Body of pancreas (tissue), 4 donors: Measurements from ENCODE around the gene STAB1.

Source experiments
- POLR2A ChIP-seq, 3 donors: fragments of 450-650 bp; IDR thresholded peaks; one replicate each; pipeline ENCODE4 v1.6.1; 2016; ENCODE audit warnings: antibody characterized with exemption in 3 of 3, mild to moderate bottlenecking in 2 of 3
- TF ChIP-seq, protein P1 (sequence below), 7 experiments: fragments of 450-650 bp in 4 of 7; fragments of 200-600 bp in 3 of 7; sonication (generic) in 3 of 7; IDR thresholded peaks; one replicate each; pipeline ENCODE4 v1.5.1; 2016 to 2019; ENCODE audit warnings: antibody characterized with exemption in 7 of 7

DNA sequence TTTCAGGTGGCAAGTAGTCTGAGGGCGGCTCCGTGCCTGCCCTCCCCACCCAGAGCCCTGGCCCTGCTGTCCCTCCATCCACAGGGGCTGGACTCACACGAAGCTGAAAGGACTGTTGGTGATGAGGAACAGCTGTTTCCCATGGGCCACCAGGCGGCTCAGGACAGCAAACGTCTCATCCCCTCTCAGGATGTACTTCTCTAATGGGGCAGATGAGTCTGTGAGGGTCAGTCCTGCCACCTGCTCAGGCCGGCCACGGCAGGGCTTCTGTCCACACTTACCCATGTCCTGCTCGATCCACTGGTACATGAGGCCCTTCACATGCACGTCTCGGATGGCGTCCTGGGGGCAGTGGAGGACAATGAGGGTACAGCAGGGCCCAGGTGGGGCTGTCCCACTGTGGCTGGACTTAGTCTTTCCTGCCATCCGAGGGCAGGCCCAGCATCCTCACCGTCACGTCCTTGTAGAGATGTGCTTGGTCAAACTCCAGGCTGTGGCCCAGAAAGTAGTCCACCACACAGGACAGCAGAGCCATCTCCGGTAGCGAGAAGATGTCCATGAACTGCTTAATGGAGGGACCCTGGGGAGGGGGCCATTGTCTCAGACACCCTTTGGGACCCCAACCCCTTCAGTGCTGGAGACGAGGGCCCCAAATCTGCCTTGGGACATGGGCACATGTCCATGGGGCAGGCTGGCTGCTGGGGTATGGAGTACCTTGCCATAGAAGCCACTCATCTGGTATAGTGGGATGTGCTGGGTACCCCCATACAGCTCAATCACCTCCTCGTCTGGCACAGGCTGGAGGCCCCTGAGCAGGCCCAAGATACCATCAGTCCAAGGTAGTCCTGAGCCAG is 32.8 kb downstream of the STAB1 start:
- TF ChIP-seq POLR2A (IDR thresholded peaks at IDR 0.05) = no peak
- TF ChIP-seq, protein P1, sequence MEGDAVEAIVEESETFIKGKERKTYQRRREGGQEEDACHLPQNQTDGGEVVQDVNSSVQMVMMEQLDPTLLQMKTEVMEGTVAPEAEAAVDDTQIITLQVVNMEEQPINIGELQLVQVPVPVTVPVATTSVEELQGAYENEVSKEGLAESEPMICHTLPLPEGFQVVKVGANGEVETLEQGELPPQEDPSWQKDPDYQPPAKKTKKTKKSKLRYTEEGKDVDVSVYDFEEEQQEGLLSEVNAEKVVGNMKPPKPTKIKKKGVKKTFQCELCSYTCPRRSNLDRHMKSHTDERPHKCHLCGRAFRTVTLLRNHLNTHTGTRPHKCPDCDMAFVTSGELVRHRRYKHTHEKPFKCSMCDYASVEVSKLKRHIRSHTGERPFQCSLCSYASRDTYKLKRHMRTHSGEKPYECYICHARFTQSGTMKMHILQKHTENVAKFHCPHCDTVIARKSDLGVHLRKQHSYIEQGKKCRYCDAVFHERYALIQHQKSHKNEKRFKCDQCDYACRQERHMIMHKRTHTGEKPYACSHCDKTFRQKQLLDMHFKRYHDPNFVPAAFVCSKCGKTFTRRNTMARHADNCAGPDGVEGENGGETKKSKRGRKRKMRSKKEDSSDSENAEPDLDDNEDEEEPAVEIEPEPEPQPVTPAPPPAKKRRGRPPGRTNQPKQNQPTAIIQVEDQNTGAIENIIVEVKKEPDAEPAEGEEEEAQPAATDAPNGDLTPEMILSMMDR (IDR thresholded peaks at IDR 0.05) = no peak
